ENCODE data around the gene CNGA3.

Gene CNGA3

DNA sequence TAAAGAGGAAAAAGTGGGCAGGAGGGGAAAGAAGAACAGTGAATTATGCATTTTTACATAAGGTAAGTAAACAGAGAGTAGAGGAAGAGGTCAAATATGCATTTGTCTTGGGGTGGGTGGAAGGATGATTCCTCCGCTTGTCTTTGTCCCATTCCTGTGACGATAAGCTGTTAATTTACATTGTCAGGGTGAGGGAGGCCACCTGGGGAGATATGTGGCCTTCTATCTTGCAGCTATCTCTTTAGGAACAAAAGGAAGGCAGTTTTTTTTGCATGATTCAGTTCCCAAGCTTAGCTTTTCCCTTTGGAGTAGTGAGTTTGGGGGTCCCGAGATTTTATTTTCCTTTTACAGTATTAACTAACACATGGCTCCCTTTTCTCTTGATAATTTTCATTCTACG is 96.2 kb downstream of the CNGA3 start:
- DNase-seq (ENCODE audit: low spot score), result no peak

DNA sequence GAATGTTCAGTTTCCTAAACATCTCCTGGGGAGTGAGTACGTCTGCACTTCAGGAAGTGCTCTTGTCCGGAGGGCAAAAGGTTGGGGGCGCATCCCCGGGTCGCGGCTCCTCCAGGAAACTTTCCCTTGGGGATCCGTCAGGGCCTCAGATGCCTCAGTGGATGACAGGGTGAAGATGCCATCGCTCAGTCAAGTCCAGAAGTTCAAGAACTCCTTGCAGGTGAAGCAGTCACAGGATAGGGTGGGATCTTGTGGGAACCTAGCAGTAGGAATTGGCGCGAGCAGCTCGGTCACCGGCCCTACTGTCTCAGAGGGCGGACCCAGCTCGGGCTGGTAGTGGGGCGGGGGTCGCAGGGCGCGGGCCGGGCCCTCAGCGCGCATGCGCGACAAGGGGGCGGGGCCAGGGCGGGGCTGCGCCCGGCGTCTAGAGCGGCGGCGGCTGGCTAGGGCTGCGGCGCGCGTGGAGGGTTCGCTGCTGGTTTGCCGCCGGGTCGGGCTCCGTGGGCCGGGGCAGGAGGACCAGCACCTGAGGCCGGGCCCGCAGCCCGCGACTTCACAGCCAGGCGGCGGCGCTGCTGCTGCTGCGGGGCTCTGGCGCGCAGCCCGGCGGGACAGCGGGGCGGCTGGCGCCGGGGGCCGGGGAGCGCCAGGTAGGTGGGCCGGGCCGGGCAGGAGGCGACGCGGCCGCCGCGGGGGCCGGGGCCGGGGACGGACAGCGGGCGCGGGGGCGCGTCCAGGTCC is 98.3 kb downstream of the CNGA3 start, which contains the start of gene INPP4A:
Gene INPP4A, plus strand, starts transcription at position 423 of the 741 bp plus-strand sequence. CDS start 75,191 bp downstream, outside the sequence.
- peak; percentile 96 for DNase-seq (ENCODE audit: low spot score)

DNA sequence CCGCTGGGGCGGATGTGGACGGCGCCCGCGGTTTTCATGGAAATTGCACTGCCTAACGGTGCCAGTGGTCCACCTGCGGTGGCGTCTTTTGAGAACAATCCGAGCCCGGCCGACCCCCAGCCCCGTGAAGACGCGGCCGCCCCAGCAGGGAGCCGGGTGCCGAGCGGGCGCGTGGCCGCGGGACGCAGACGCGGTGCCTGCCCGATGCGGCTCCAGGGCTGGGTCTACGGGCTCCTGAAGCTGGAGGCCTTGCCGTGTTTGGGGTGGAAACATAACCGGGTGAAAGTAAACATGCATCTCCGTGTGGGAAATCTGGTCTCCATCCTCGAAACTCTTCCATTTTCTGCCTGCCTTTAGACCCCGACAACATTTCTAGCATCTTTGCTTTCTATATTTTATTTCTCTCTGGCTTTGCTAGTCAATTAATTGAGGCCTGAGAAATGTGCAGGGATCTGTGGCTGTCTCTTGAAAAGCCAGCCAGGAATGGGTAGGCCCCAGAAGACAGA is 99.0 kb downstream of the CNGA3 start:
- peak; percentile 63 for DNase-seq (ENCODE audit: low spot score)

DNA sequence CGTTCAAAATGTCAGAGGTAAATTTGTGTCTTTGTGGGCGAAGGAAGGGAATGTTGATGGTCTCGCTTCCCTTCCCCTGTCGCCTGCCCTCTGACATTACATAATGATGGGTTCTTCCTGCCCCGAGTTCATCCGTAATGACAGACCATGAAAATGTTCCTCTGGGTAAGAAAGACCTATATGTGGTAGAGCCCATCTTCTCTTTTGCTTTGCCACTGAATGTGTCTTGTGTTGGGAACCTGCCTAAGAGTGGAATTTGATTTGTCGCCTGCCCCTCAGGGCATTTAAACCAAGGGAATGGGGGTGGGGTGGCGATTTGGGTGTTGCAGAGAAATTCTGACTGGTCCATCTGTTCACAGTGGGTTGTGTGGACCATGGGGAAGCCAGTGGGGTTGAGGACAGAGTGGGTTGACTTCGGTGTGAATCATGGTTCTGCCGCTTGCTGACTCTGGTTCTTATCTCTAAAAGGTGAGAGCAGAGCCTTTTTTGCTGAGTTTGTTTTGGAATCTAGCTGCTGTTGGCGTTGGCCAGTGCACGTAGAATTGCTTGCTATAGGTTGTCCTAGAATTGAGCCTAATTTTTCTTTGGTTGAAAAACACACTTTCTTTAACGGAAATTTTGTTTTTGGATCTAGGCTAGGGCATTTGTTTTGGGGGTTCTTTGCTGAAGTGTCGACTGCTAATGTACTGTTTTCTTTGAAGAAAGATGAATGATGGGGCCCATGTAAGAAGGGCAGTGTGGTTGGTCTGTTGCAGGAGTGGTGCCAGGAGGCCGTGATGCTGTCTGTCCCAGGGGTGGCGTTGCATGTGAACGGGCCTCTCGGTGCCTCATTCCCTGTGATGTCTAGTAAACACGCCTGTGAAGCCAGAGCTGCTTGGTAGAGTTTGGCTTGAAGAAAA is 99.7 kb downstream of the CNGA3 start:
- no peak for DNase-seq (ENCODE audit: low spot score)

DNA sequence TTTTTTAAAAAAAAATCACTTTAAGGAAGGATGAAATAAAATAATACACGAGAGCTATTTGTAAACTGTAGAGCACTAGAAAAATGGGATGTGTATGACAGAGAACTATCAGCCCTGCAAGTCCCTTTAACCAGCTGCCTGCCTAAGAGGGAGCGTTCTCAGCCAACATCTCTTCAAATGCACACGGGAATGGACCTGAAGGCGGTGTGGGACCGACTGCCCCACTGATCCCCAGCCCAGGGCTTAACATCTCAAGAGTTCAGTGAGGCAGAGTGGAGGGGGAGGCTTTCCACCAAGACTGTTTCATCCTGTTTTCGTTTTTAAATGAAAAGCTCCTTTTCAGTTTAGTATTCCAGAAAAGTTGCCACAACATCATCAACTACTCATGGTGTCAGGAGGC is 100.6 kb downstream of the CNGA3 start:
- DNase-seq (ENCODE audit: low spot score), result no peak
